NCI-H1105 (cell line): ENCODE results near the gene OR52N2.

Source experiments
- DNase-seq: peaks from one replicate; lab custom pipeline; 2025; lab: John Stamatoyannopoulos, UW

The OR52N2 gene

GRCh38 chr11:5808500-5809121, at the start of gene OR52N2:
Gene OR52N2, plus strand, starts transcription at chr11:5808924. Its CDS starts 11,412 bp downstream, at chr11:5820336.
- DNase-seq = peak; percentile 55

GRCh38 chr11:5767056-5767455, 41.7 kb upstream of the OR52N2 start:
- no peak for DNase-seq

- no peak for DNase-seq
Observed at GRCh38 chr11:5783255-5783654, 25.5 kb upstream of the OR52N2 start, which contains the start of gene OR52N5. Gene OR52N5, minus strand, starts transcription at chr11:5783355. Its CDS starts 4,721 bp downstream, at chr11:5778634.

GRCh38 chr11:5791165-5791564, 17.6 kb upstream of the OR52N2 start, which contains the start of gene OR52N1:
Gene OR52N1, minus strand, starts transcription at chr11:5791265. Its CDS starts 2,449 bp downstream, at chr11:5788816.
- DNase-seq = no peak

GRCh38 chr11:5796541-5796940, 12.2 kb upstream of the OR52N2 start:
- no peak for DNase-seq

- DNase-seq = no peak
Observed at GRCh38 chr11:5803982-5804381, 4.7 kb upstream of the OR52N2 start.

- no peak for DNase-seq
Observed at GRCh38 chr11:5807580-5807979, 1.1 kb upstream of the OR52N2 start.

- DNase-seq = no peak
Observed at GRCh38 chr11:5809122-5809519, 397 bp downstream of the OR52N2 start.

- DNase-seq = no peak
Observed at GRCh38 chr11:5809905-5810795, 1.4 kb downstream of the OR52N2 start.

GRCh38 chr11:5815534-5815933, 6.8 kb downstream of the OR52N2 start:
- DNase-seq = no peak

- no peak for DNase-seq
Observed at GRCh38 chr11:5818245-5818886, 9.6 kb downstream of the OR52N2 start.

GRCh38 chr11:5831196-5831829, 22.6 kb downstream of the OR52N2 start:
- no peak for DNase-seq

GRCh38 chr11:5833446-5833845, 24.7 kb downstream of the OR52N2 start:
- no peak for DNase-seq

- no peak for DNase-seq
Observed at GRCh38 chr11:5837695-5838094, 29.0 kb downstream of the OR52N2 start.

- no peak for DNase-seq
Observed at GRCh38 chr11:5841797-5842196, 33.1 kb downstream of the OR52N2 start, which contains the start of gene OR52E6. Gene OR52E6, minus strand, starts transcription at chr11:5841897. Its CDS starts 0 bp downstream, at chr11:5841897.

- no peak for DNase-seq
Observed at GRCh38 chr11:5846701-5847100, 38.0 kb downstream of the OR52N2 start.

- no peak for DNase-seq
Observed at GRCh38 chr11:5847711-5848110, 39.0 kb downstream of the OR52N2 start.

GRCh38 chr11:5851002-5851401, 42.3 kb downstream of the OR52N2 start:
- DNase-seq = no peak

GRCh38 chr11:5857590-5857989, 48.9 kb downstream of the OR52N2 start, which contains the start of gene OR52E8:
Gene OR52E8, minus strand, starts transcription at chr11:5857690. Its CDS starts 0 bp downstream, at chr11:5857690.
- DNase-seq = no peak

- no peak for DNase-seq
Observed at GRCh38 chr11:5865826-5866225, 57.1 kb downstream of the OR52N2 start.
